Stimulated activated CD8-positive, alpha-beta memory T cell treated with anti-CD3 and anti-CD28 coated beads, Interleukin-4, amount 100 ng/mL, for 48 hours (primary cell): ENCODE measurements around the gene THAP3.
"Not testable (repeated sequence)": the region's sequence is repeated elsewhere in the genome, so short reads cannot be mapped to it uniquely, and the experiment has no call there.

Experiments used
- DNase-seq: peaks from one replicate; pipeline ENCODE4 v3.0.0-alpha.2; 2020

Gene THAP3

GRCh38 chr1:6635910-6636760, 11.5 kb downstream of the THAP3 start:
- DNase-seq = no peak

- DNase-seq = not testable (repeated sequence)
These were observed 12.1 kb downstream of the THAP3 start for GRCh38 chr1:6636778-6637177.

- no peak for DNase-seq
These were observed 13.1 kb downstream of the THAP3 start for GRCh38 chr1:6637770-6638169.

GRCh38 chr1:6638226-6638625, 13.6 kb downstream of the THAP3 start:
- DNase-seq = no peak

GRCh38 chr1:6640867-6641266, 16.2 kb downstream of the THAP3 start:
- not testable (repeated sequence) for DNase-seq

GRCh38 chr1:6645018-6645417, 20.4 kb downstream of the THAP3 start:
- DNase-seq = no peak

- DNase-seq = no peak
These were observed 22.0 kb downstream of the THAP3 start for GRCh38 chr1:6646499-6647148.

GRCh38 chr1:6648556-6648955, 23.9 kb downstream of the THAP3 start:
- DNase-seq = no peak

GRCh38 chr1:6651909-6652308, 27.2 kb downstream of the THAP3 start:
- no peak for DNase-seq

GRCh38 chr1:6652986-6653385, 28.3 kb downstream of the THAP3 start:
- no peak for DNase-seq

- no peak for DNase-seq
These were observed 29.0 kb downstream of the THAP3 start for GRCh38 chr1:6653436-6654290.

GRCh38 chr1:6657138-6657537, 32.5 kb downstream of the THAP3 start:
- no peak for DNase-seq

GRCh38 chr1:6658359-6659060, 33.8 kb downstream of the THAP3 start:
- DNase-seq = no peak

GRCh38 chr1:6660415-6661049, 35.9 kb downstream of the THAP3 start:
- no peak for DNase-seq

GRCh38 chr1:6662468-6662867, 37.8 kb downstream of the THAP3 start:
- DNase-seq = not testable (repeated sequence)

- DNase-seq = no peak
These were observed 42.0 kb downstream of the THAP3 start for GRCh38 chr1:6666696-6667095.

- no peak for DNase-seq
These were observed 42.5 kb downstream of the THAP3 start for GRCh38 chr1:6667139-6667538.

- no peak for DNase-seq
These were observed 43.8 kb downstream of the THAP3 start for GRCh38 chr1:6668503-6668902.

- DNase-seq = no peak
These were observed 47.9 kb downstream of the THAP3 start for GRCh38 chr1:6672558-6672957.

GRCh38 chr1:6673816-6674398, 49.2 kb downstream of the THAP3 start:
- DNase-seq = no peak

- DNase-seq = no peak
These were observed 50.1 kb downstream of the THAP3 start for GRCh38 chr1:6674771-6675170.

GRCh38 chr1:6675941-6676340, 51.3 kb downstream of the THAP3 start:
- DNase-seq = no peak
